Prostate gland (tissue), 2 donors: Measurements from ENCODE around the gene SEC24B. TPM values are rescaled to one million over a fixed set of nuclear protein-coding genes. Genes with fewer than 3 reads are reported as not detected.
"Not testable (repeated sequence)": the region's sequence is repeated elsewhere in the genome, so short reads cannot be mapped to it uniquely, and the experiment has no call there.

Experiments
- DNase-seq: peaks from one replicate; pipeline ENCODE4 v3.0.0-alpha.2; 2019; ENCODE audit warnings: low spot score
- H3K27ac ChIP-seq, 2 donors: fragments of 200-600 bp; sonication (generic); 2 replicates each; pipeline ENCODE4 v1.5.1; 2017 to 2019
- H3K27me3 ChIP-seq: fragments of 200-600 bp; sonication (generic); replicated peaks from 2 replicates; pipeline ENCODE4 v1.5.1; 2019; ENCODE audit not compliant: insufficient read depth
- H3K36me3 ChIP-seq, 2 donors: fragments of 200-600 bp; sonication (generic); 1 replicate in 1 of 2; 2 replicates in 1 of 2; pipeline versions ENCODE4 v1.5.1 to v1.8.1; 2017 to 2019
- H3K4me1 ChIP-seq: fragments of 200-600 bp; sonication (generic); replicated peaks from 2 replicates; pipeline ENCODE4 v1.5.1; 2019
- H3K4me3 ChIP-seq, 2 donors: fragments of 200-600 bp; sonication (generic); 2 replicates each; pipeline ENCODE4 v1.5.1; 2017 to 2019
- H3K9me3 ChIP-seq: fragments of 200-600 bp; sonication (generic); 2 replicates; pipeline ENCODE4 v1.5.1; 2017
- POLR2A ChIP-seq: fragments of 450-650 bp; IDR thresholded peaks from one replicate; pipeline ENCODE4 v1.6.1; 2016; ENCODE audit warnings: antibody characterized with exemption, mild to moderate bottlenecking
- POLR2AphosphoS5 ChIP-seq: sonication (generic); formaldehyde crosslinking; IDR thresholded peaks from one replicate; pipeline ENCODE4 v1.6.1; 2017; ENCODE audit warnings: antibody characterized with exemption
- WGBS: methylation state at CpG from one replicate; pipeline ENCODE4 v1.1.5; 2018; 5-methylcytosine and 5-hydroxymethylcytosine counted together
- intact Hi-C: fragments of 100-400 bp; cut with DNase I; formaldehyde crosslinking; loops from one replicate; pipeline ENCODE4 v1.14.2; 2022
- total RNA-seq, 2 donors: library from RNA; depleted of rRNA; stranded (reverse); fragments of >200 nt; gene quantifications; one replicate each; pipeline ENCODE4 v1.1.0, GENCODE V29; 2016
- TF ChIP-seq, protein P1 (sequence below), 4 experiments: fragments of 200-600 bp in 2 of 4; fragments of 450-650 bp in 2 of 4; sonication (generic) in 2 of 4; IDR thresholded peaks; 1 replicate in 3 of 4; 2 replicates in 1 of 4; pipeline ENCODE4 v1.5.1; 2016 to 2019; ENCODE audit warnings: antibody characterized with exemption in 4 of 4, mild to moderate bottlenecking in 2 of 4, moderate library complexity in 2 of 4

Gene SEC24B
- total RNA-seq, 2 donors from 2014 or later = 27.6 to 44.1 TPM

DNA sequence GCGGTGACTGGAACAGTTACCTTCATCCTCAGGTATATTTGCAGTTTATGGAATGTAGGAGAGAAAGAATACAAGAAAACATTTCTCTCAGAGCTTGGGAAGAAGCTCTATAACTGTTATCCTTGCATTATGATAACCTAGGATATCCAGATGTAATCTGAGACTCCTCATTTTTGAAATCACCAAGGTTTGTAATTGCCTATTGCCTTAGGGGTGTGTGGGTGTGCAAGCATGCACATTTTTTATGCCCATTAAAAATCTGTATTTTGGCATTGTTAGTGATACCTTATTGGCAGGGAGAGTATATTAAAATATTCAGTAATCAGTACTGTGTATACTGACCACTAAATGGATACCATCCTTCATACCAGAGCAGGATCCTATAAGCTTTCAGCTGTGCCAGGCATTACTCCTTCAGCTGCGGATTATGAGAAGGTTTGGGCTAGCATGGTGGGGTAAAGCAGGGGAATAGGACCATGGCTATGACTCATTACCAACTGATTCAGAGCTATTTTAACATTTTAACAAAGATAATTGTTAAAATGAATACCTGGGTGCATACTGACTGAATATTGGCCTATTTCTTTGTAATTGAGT is 8.3 kb downstream of the SEC24B start:
- TF ChIP-seq, protein P1, sequence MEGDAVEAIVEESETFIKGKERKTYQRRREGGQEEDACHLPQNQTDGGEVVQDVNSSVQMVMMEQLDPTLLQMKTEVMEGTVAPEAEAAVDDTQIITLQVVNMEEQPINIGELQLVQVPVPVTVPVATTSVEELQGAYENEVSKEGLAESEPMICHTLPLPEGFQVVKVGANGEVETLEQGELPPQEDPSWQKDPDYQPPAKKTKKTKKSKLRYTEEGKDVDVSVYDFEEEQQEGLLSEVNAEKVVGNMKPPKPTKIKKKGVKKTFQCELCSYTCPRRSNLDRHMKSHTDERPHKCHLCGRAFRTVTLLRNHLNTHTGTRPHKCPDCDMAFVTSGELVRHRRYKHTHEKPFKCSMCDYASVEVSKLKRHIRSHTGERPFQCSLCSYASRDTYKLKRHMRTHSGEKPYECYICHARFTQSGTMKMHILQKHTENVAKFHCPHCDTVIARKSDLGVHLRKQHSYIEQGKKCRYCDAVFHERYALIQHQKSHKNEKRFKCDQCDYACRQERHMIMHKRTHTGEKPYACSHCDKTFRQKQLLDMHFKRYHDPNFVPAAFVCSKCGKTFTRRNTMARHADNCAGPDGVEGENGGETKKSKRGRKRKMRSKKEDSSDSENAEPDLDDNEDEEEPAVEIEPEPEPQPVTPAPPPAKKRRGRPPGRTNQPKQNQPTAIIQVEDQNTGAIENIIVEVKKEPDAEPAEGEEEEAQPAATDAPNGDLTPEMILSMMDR (IDR thresholded peaks at IDR 0.05) = no peak
- no peak for TF ChIP-seq POLR2AphosphoS5
- TF ChIP-seq POLR2A = no peak
- H3K4me3 ChIP-seq = no peak overlapping the region
- no peaks in the 10 kb centered on the region for H3K9me3 ChIP-seq
- peaks cover 29% of the 10 kb centered on the region for H3K4me1 ChIP-seq
- H3K27ac ChIP-seq = no peak overlapping the region
- H3K27me3 ChIP-seq = no peaks in the 10 kb centered on the region
- H3K36me3 ChIP-seq = no peaks in the 10 kb centered on the region
- DNase-seq = no peak
- 81% methylated on average over 2 of the region's 2 CpGs for WGBS
- intact Hi-C loops = no loop called here

DNA sequence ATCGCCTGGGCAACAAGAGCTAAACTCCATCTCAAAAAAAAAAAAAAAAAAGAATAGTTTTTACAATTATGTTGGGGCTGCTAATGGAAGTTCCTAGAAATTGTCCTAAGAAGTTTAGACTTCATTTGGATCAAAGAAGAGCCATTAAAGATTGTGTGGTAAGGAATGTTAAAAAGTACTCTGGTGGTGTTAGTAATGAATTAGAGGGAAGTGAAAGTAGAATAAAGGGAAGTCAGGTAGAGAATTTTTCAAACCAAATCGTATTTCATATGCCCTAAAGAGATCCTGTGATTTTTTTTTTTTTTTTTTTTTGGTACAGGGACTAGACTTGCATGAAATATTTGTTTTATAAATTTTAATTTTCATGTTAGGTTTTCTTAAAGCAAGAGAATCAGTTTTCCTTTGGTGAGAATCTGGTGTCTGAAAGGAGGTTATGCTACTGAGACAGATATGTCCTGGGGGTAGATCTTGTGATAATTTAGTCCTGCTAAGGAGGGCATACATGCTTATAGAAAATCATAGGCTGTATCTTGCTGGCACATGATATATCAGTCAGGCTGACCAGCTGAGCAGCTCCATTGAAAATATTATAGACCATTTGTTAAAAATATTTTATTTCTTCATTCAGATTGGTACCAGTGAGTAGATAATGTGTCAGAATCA is 10.7 kb downstream of the SEC24B start:
- Histone ChIP-seq H3K36me3 (no peaks in the 10 kb centered on the region), H3K27ac (no peak overlapping the region), H3K9me3 (no peaks in the 10 kb centered on the region), H3K4me3 (no peak overlapping the region), H3K27me3 (no peaks in the 10 kb centered on the region), H3K4me1 (peaks cover 27% of the 10 kb centered on the region)
- DNase-seq = no peak
- TF ChIP-seq, protein P1 (IDR thresholded peaks at IDR 0.05) = no peak
- TF ChIP-seq POLR2A (no peak), POLR2AphosphoS5 (no peak)
- intact Hi-C loops = no loop called here
- WGBS = 81% methylated on average over 2 of the region's 2 CpGs

DNA sequence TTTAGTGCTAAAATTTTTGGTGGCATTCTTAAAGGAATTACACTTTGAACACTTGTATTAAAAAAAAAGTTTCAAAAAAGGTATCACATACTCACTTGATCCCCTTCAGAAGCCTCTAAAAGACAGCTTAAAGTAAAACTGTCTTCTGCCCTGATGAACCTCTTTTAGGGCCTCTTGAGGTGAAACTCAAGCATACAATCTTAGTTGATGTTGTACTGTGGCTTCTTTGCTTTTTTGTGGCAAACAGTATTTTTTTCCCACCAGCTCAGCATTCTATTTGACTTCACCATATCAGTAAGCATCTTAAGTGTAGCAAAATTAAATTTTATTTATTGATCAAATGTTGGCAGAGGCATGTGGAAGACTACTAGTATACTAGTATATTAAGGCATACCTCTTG is 13.7 kb downstream of the SEC24B start:
- Histone ChIP-seq H3K36me3 (no peaks in the 10 kb centered on the region), H3K27ac (no peak overlapping the region), H3K27me3 (no peaks in the 10 kb centered on the region), H3K9me3 (no peaks in the 10 kb centered on the region), H3K4me3 (no peak overlapping the region), H3K4me1 (peaks cover 8% of the 10 kb centered on the region)
- intact Hi-C loops = no loop called here
- no peak for TF ChIP-seq POLR2AphosphoS5
- TF ChIP-seq POLR2A = no peak
- TF ChIP-seq, protein P1 (IDR thresholded peaks at IDR 0.05) = no peak
- DNase-seq = no peak

DNA sequence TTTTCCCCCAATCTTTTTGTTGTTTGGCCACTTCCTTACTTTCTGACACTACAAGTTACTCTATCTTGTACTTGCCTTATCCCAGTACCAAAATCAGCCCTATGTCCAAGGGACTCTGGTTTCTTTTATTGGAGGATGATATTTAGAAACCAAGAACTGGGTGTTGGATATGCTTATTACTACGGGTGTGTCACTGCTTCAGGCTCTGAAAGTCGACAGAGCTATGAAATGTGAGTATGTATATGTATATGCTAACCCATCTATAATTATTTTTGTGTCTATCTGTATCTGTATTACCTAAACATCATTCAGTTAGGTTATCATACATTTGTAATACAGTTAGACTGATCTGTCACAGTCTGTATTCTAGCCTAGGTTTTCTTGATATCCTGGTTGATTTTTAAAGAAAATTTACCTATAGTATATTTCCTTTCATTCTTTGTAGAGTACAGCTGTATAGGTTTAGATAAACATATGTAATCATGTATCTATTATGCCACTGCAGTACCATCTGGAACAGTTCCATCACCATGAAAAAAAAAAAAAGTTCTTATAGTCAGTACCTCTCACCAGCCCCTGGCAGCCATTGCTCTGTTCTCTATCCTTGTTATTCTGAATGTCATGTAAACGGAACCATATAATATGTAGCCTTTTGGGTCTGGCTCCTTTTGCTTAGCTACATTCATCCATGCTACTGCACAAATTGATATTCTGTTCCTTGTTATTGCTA is 18.1 kb downstream of the SEC24B start:
- no peaks in the 10 kb centered on the region for H3K27me3 ChIP-seq
- H3K4me3 ChIP-seq = no peak overlapping the region
- H3K27ac ChIP-seq = no peak overlapping the region
- intact Hi-C loops = no loop called here
- H3K9me3 ChIP-seq = no peaks in the 10 kb centered on the region
- no peaks in the 10 kb centered on the region for H3K4me1 ChIP-seq
- no peak for DNase-seq
- 95% methylated on average over 3 of the region's 3 CpGs for WGBS
- H3K36me3 ChIP-seq = no peaks in the 10 kb centered on the region
- TF ChIP-seq, protein P1 (IDR thresholded peaks at IDR 0.05) = no peak
- TF ChIP-seq POLR2A = no peak
- TF ChIP-seq POLR2AphosphoS5 = no peak

DNA sequence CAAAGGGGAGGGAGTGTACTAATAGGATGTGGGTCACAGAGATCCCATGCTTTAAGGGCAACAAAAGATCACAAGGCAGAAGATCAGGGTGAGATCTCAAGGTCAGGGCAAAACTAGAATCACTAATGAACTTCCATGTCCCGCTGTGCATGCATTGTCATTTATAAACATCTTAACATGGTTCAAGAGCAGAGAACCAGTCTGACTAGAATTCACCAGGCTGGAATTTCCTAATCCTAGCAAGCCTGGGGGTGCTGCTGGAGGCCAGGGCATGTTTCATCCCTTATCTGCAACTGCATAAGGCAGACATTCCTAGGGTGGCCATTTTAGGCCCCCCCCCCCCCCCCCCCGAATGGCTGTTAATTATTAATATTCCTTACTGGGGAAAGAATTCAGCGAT is 19.5 kb downstream of the SEC24B start:
- H3K9me3 ChIP-seq, H3K36me3 ChIP-seq, intact Hi-C loops, H3K27me3 ChIP-seq, H3K4me1 ChIP-seq, H3K27ac ChIP-seq, H3K4me3 ChIP-seq, DNase-seq: not testable (repeated sequence)
- 92% methylated on average over 3 of the region's 3 CpGs for WGBS
